SW480 (cell line): ENCODE results near the gene XPO6.

ENCODE experiments used
- DNase-seq: peaks from one replicate; pipeline ENCODE4 v3.0.0-alpha.2; 2016; ENCODE audit warnings: low spot score

XPO6 gene

DNA sequence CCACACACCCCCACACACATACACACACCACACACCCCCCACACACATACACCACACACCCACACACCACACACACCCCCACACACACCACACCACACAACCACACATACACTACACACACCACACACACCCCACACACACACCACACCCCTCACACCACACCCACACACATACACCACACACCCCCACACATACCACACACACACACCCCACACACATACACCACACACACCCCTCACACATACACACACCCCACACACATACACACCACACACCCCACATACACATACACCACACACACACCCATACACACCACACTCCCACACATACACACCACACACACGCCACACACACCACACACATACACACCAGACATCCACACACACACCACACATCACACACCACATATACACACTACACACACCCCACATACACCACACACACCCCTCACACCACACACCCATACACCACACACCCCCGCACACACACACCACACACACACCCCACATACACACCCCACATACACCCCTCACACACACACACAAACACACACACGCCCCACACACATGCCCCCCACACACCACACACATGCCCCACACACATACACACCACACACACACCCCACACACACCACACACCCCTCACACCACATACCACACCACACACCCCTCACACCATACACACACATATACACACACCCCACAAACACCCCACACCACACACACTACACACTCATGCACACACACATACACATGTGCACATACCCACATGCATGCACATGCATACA is 122.4 kb downstream of the XPO6 start:
- no peak for DNase-seq

DNA sequence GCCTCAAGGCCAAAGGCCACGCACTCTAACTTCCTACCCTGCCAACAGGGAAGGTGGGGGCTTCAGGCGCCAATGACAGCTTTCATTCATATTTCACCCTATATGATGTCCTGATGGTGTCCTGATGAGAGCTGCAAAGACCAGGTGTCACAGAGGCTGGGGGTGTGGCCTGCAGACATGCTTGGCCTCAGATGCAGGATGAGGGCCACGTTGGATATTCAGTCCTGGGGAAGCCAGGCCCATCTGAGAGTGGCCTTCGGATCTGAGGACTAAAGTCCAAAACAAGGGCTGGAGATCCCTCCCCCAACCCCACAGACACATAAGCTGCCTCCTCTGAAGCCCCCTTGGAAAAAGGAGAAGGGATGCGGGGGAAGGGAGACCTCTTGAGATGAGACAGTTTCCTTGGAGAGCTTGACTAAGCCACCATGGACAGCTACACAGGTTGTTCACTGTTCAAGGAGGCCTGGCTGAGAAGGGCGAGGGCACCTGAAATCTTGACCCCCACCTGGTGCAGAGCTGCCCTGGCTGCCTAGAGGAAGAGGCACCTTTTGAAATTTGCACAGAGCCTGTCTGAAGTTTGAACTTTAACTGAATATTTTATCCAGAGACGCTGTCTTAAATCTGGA is 124.0 kb downstream of the XPO6 start:
- DNase-seq: no peak

DNA sequence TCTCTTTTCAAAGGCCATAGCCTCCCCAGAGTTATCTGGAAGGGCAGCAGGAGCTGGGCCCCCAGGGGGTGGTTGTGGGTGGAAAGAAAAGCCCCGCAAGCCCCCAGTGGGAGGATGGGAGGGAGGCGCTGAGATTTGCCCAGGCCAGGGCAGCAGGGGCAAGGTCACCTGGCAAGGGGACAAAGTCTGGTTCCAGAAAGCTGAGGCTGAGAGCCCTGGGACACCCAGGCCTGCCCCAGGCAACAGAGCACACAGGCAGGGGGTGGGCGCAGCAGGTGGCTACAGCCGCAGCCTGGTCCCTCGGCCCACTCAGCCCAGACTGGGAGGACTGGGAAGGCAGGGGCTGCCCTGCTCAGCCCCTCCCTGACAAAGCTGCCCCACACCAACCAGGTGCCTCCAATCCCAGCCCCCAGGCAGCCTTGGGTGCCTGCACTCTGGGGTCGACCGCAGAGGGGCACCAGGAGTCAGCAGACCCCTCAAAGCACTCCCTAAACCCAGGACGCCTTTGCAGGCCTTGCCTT is 124.6 kb downstream of the XPO6 start:
- DNase-seq: no peak

DNA sequence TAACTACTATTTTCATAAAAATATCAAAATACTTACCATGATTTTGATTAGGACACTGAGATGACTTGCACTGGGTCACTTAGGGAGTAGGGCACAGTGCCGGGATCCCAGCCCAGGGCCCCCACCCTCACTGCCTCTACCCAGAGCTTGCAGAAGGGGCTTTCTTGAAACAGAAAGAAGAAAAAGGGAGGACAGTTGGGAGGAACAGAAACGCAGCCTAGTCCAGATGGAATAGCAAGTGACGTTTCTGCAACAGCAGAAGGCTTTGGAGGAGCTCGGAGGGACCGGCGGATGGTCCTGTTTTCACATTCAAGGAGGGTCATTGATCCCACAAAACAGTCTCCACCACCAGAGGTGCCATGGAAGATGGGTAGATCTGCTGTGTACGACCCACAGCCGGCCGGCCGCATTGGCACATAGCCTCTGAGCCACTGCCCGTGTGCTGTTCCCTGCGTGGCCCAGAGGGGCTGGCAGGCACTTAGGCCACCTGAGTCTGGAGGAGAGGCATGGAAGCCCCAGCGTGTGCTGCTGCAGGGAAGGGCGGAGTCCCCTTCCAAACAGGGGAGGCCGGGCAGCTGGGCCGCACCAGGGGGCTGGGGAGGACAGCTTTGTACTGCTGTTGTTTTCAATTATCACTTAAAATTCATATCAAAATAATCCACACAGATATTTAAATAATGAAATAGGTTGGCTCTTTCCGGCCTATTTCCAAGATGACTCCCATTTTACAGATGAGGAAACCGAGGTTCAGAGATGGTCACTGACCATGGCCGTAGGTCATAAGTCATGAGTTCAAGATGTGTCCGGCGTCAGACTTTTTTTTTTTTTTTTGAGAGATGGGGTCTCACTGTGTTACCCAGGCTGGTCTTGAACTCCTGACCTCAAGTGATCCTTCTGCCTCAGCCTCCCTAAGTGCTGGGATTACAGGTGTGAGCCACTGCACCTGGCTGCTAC is 125.3 kb downstream of the XPO6 start:
- no peak for DNase-seq

DNA sequence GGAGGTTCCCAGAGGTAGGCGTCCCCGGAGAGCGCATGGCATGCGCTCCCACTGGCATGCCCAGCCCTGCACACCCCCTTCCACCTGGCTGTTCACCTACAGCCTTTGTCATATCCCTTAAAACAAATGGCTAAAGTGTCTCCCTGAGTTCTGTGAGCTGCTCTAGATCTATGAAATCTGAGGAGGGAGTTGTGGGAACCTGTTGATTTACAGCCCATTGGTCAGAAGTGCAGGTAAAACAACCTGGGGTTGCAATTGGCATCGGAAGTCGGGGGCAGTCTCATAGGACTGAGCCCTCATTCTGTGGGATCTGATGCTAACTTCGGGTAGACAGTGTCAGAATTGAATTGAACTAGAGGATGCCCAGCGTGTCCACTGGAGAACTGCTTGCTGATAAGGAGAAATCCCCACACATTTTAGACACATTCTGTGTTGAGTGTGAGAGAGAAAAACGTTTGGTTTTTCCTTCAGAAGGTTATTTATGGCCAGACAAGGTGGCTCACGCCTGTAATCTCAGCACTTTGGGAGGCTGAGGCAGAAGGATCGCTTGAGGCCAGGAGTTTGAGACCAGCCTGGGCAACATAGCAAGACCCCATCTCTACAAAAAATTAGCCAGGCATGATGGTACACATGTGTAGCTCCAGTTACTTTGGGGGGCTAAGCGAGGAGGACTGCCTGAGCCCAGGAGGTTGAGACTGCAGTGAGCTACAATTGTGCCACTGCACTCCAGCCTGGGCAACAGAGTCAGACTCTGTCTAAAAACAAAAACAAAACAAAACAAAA is 126.2 kb downstream of the XPO6 start:
- no peak for DNase-seq

DNA sequence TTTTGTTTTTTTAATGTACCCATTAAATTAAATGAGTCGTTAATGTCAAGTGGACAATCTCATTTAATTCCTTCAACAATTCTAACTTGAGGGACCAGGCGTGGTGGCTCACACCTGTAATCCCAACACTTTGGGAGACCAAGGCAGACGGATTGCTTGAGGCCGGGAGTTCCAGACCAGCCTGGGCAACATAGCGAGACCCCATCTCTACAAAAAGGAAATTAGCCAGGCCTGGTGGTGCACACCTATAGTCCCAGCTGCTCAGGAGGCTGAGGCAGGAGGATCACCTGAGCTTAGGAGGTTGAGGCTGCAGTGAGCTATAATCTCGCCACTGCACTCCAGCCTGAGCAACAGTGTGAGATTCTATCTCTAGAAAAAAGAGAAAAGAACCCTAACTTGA is 127.6 kb downstream of the XPO6 start:
- no peak for DNase-seq

DNA sequence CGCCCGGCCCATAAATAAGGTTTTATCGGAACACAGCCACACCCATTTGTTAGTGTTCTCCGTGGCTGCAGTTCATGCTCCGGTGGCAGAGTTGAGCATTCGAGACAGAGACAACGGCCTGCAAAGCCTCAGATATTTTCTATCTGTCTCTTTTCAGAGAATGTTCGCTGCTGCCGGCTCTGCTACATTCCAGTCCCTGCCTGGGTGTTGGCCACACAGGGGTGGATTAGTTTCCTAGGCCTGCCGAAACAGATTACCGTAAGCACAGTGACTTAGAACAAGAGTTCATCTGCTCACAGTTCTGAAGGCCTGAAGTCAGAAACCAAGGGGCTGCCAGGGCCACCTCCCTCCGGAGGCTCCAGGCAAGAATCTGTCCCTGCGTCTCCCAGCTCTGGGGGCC is 129.1 kb downstream of the XPO6 start:
- no peak for DNase-seq

DNA sequence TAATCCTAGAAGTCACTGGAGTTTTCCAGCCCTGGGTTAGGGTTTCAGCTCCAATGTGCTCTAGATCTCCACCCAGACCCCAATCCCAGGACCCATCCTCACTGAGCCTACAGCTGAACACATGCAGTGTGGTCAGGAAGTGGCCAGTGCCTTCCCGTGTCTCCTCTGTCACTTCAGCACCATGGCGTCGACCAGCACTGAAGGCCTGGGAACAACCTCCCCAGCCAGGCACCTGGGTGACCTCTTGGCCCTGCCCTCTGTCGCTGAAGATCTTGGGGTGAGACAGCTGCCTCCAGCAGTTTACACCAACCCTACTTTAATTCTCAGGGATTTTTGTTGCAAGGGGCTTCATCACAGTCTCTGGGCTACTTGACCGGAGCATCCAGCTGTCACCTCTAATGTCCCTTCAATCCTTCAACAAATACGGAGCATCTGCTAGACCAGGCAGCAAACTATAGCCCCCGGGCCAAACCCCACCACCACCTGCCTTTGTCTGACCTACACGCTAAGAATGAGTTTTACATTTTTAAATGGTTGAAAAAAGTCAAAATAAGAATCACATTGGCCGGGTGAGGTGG is 130.3 kb downstream of the XPO6 start:
- DNase-seq: no peak

DNA sequence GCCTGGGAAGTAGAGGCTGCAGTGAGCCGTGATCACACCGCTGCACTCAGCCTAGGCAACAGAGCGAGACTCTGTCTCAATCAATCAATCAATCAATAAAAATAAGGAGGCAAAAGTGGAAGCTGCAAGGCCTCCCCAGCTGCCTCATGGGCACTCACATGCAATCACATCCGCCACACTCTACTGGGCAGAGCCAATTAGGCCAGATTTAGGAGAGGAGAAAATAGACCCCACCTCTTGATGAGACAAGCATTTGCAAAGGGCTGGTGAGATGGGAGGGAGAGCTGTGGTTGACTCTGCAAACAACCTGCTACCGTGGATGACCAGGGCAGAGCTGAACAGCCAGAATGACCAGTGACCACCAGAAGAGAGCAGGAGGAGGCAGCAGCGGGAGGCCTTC is 133.5 kb downstream of the XPO6 start:
- DNase-seq: no peak

DNA sequence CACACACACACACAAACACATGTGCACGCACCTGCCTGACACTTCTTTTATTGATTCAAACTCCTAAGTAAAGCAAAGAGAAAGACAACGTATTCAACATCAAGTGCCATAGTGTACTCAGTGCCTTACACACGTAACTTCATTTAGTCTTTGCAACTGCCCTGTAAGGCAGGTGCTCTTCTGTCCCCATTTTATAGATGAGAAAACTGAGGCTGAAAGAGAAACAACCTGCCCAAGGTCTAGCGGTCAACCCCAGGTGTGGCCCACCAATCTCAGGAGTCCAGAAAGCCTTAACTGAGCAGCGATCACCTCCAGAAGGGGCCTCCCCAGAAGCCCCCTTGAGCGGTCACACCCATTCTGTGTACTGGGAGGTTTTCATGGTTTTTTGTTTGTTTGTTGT is 137.9 kb downstream of the XPO6 start:
- DNase-seq: no peak

DNA sequence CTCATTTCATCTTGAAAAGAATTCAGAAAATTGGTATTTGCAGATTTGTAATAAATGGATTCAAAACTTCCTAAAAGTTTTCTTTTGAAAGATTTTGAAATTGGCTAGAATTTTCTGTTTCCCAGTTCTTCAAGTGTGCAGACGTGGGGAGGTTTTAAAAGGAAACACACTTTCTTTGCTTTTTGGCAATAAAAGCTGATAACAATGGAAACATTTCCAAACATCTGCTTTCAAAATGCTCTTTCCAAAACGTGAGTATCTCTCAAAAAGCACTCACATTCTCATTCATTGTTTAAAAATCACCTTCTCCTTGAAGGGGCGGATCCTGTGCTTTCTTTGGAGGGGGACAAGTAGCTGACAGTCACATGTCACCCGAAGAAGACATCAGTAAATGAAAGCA is 139.7 kb downstream of the XPO6 start:
- no peak for DNase-seq

DNA sequence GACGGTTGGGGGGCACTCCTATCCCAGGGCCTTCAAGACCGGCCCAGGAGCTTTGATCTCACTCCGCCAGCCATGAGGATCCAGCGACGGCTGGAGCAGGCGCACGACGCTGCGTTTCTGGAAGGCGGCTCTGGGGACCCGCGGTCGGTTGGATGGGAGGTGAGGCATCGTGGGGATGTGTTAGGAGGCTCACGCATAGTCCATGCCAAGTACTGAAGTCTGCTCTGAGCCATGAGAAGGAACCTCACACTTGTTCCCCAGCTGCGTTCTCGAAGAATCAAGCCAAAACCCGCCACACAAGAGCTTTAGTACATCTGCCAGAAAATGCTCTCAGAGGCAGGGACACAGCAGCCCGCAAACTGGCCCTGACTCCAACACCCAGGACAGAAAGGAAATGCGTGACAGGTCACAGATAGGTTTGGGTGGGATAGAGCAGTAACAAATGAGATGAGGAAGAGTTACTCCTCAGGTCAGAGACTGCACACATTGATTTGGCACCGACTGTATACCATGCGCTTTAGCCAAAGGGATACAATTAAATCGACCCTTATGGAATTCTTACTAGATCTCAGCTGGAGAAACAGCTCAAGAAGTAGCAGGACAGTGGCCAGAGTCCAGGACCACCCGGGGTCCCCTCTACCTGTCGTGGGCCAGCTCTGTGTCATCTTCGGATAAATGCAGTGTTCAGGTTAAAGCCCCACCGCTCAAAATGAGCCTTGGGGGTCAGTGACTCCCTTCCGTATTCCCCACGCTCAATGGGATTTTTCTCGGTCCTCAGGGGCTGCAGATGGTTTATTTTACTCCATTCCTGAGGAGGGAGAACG is 141.6 kb downstream of the XPO6 start:
- DNase-seq: no peak

DNA sequence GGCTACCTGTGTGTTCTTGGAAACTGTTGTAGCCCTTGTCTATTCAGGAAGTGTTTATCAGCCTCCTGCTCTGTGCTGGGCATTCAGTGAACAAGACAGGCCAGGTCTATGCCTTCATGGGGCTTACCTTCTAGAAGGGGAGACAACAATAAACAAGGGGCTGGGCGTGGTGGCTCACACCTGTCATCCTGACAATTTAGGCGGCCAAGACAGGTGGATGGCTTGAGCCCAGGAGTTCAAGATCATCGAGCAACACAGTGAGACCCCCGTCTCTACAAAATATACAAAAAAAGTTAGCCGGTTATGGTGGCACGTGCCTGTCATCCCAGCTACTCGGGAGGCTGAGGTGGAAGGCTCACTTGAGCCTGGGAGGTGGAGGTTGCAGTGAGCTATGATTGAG is 142.8 kb downstream of the XPO6 start:
- no peak for DNase-seq

DNA sequence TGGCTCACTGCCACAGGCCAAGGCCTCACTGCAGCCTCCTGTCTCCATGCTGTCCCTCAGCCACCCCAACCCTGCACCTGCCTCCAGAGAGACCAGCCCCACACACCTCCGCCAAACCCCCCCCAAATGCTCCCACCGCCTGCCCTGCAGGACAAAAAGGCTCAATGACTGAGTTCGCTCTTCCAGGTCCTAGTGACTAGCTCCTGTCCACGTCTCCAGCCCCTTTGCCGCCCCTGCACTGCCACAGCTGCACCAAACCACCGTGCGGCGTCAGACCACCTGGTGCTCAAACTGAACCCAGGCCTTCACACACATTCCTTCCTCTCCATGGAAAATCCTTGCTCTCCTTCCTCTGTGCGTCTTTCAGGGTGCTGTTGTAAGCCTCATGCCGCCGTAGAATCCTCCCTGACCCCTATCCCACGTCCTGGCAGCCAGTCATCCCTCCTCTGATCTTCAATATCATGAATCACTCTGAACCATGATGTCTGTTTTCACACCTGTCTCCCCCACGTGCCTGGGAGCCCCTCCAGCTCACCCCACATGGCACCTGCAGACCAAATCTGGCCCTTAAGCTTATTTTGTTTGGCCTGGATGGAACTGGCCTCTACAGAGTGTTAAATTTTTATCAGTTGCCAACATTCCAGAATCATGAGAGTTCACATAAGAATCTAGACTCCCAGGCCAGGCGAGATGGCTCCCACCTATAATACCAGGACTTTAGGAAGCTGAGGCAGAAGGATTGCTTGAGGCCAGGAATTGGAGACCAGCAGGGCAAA is 144.0 kb downstream of the XPO6 start:
- no peak for DNase-seq

DNA sequence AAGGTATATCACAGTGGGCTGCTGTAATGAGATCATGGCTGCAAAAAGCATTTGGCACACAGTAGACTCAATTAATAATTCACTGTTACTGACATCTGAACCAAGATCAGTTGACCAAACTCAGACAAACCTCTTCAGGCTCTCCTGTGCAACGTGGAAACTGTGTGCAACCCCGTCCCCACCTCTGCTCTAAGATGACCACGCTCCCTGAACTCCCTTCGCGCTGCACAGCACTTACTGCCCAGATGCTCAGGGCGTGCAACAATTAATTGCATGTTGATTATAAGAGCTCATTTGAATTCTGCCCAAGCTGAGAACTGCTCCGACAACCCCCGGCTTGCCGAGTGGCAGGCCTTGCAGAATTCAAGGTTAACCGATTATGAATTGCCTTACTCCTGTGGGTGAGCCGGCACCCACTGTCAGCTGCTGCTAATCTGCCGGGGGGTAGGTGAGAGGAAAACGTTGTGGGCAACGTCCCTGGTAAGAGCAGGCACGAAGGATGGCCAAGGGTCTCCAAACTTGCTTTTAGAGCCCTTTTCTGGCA is 147.0 kb downstream of the XPO6 start:
- DNase-seq: no peak

DNA sequence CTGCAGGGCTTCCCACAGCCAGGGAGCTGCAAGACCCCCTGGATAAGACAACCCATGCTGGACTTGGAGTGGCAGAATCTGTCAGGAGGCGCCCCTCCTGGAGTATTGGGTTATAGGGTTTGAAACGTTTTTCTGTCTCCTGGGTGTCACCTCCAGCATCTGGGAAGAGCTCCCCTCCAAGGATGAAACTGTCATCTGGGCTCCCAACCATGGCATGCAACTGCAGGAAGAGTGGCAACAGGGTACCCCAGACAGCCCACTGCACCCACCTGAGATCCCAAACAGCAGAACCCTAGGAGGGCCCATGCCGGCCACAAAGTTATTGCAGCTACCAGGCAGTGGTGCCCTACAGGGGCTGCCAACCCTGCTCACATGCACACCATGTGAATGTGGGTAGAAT is 147.6 kb downstream of the XPO6 start:
- no peak for DNase-seq

DNA sequence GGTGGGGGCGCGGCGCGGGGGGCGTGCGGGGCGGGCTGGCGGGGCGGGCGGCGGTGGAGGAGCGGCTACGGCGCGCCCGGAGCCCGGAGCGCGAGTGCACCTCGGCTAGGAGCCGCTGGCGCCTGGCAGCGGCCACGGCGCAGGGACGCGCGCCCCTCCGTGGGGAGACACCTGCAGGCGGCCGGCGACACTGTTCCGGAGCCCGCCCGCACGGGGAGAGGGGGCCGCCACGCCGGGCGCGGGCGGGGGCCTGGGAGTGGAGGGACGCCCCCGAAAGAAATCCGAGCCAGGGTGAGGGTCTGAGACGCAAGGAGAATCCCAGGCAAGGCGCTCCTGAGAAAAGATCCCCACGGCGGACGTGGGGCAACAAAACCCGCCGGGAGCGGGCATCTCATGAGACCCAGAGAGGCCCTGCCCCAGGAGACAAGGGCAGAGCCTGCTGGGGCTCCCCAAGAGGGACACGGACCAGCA is 148.1 kb downstream of the XPO6 start, which contains the start of gene GSG1L:
Gene GSG1L, minus strand, starts transcription at position 124 of the 471 bp plus-strand sequence. CDS start 290 bp downstream, outside the sequence.
- DNase-seq: no peak

DNA sequence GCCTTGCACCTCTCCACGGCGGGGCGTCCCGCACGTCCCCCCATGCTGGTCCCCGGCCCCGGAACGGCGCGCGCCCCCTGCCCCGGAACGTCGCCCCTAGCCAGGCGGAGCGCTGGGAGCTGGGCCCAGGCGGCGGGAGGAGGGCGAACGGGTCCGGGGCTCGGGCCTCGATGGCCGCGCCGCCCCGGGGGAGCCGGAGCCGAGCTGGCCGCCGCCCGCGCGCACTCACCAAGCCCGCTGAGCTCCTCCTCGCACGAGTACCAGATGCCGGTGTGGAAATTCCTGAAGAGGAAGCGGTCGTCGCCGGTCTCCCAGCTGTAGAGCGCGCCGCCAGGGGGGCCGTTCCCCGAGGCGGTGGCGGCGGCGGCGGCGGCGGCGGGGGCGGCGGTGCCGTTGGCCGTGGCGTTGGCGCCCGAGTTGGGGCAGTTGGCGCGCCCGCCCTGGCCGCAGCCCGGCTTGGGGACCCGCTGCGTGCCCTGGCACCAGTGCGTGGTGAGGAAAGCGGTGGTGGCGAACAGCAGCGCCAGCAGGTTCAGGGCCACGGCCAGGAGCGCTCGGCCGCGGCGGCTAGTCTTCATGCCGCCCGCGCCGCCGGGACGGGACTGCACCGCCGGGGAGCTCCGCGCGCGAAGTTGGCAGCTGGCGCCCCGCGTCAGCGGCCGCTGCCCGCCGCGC is 148.8 kb downstream of the XPO6 start:
- no peak for DNase-seq
